Ovary (tissue), 3 donors: ENCODE measurements around the gene CFAP299.

Source experiments
- CTCF ChIP-seq, 3 donors: fragments of 450-650 bp in 2 of 3; fragments of 200-600 bp in 1 of 3; IDR thresholded peaks; one replicate each; pipeline versions ENCODE4 v1.5.1 to v1.8.0; 2016 to 2022; ENCODE audit warnings: antibody characterized with exemption in 3 of 3, mild to moderate bottlenecking in 1 of 3
- EP300 ChIP-seq: sonication (generic); formaldehyde crosslinking; IDR thresholded peaks from one replicate; pipeline ENCODE4 v1.6.1; 2017; ENCODE audit warnings: antibody characterized with exemption
- POLR2A ChIP-seq: fragments of 450-650 bp; IDR thresholded peaks from one replicate; pipeline ENCODE4 v1.6.1; 2017; ENCODE audit warnings: antibody characterized with exemption, mild to moderate bottlenecking, moderate library complexity
- donor health status: DM: no; HTN: no; CAD: no.

GRCh38 chr4:80334568-80334967 lies 962 bp upstream of the CFAP299 start:
- TF ChIP-seq CTCF (IDR thresholded peaks at IDR 0.05): no peak
- TF ChIP-seq EP300: no peak
- no peak for TF ChIP-seq POLR2A
